Amygdala (tissue), 56 donors: ENCODE measurements around the gene SHC3.
A peak's percentile ranks its signal among the peaks of the same experiment; 100 is the strongest.

ENCODE experiments used
- DNase-seq, 56 donors: peaks; one replicate each; lab custom pipeline; 2025; lab: John Stamatoyannopoulos, UW

The SHC3 gene

GRCh38 chr9:89036383-89036782, 142.2 kb downstream of the SHC3 start:
- DNase-seq, result peak in 3 of 56 donors; percentile 7 to 19 (median 16)

GRCh38 chr9:89032661-89033060, 146.0 kb downstream of the SHC3 start:
- DNase-seq, result no peak

DNA sequence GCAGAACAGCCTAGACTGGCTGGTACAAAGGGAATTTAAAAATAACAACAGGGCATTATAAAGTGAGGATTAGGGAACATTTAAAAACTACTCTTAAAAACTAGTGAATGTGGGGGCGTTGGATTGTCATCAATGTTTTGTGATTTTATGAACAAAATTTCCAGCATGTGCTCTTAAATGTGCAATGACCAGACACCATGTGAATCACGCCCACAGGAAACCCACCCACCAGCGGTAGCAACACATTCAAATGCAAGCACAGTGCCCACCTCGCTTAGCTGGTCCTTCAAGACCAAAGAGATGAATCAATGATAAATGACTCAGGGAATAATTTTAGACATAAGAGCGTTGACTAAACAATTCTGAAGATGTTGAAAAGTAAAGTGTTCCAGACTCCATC, 146.4 kb downstream of the SHC3 start:
- no peak for DNase-seq

DNA sequence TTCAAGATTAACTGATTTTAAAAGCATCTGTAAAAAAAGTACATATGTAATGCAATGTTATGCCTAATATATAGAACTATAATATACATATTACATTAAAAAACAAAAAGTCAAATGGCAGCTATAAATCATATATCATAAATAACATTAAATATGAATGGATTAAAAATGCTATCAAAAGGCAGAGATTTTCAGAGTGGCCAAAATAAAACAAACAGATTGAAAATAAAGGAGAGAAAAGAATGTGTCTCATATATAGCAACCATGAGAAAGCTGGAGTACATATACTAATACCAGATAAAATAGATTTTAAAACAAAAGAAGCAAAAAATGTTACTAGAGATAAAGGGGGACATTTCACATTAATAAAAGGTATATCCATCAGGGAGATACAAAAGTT, 148.8 kb downstream of the SHC3 start:
- DNase-seq, result no peak

GRCh38 chr9:89026876-89027275, 151.7 kb downstream of the SHC3 start:
- no peak for DNase-seq

DNA sequence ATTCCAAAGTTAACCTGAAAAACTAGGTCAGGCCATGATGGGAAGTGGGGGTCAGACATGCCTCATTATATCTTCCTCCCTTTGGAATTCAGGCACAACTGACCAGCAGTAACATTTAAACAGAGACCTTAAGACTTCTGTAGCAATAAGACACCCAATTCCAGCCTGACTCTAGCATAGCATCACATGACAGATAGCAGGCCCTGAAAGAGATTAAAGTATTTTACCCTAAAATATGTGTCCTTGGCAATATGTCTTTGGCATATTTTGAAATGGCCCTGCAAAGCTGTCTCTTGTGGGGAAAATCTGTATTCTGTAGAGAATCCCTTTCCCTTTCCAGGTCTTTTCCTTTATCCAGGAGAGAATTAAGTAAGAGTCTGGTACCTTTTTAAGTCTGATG, 153.1 kb downstream of the SHC3 start:
- no peak for DNase-seq

DNA sequence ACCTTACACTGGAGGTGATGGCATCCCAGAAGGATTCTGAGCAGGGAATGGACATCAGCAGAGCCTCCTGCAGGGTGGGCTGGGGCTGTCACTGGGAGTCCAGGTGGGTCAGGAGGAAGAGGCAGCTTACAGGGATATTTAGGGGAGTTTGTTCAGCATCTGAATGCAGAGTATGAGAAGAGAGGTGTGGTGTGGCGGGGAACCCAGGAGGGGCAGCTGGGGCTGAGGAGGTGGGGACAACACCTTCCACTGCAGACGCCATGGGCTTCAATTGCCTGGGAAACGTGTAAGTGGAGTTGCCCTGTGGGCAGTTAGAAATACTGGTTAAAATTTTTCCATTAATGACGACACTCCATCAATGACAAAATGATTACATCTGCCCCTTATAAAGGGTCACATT, 153.9 kb downstream of the SHC3 start:
- no peak for DNase-seq

GRCh38 chr9:89023740-89024139, 154.9 kb downstream of the SHC3 start:
- DNase-seq, result no peak

DNA sequence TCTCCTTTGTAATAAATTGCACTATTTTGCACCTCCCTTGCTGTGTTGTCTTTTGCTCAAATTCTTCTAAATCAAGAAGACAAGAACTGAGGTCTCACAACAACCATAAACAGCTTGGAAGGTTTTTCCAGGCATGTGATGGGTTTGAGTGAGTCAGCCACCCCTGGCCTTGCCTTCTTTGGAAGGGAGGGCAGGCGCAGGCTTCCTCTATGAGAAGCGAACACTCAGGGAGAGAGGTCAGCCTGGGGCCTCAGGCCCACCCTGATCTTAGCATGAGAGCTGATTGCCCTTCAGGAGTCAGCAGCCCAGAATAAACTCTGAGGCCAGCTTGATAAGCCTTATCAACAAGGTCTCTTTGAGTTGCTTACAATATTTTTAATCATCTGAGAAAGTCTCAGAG, 155.7 kb downstream of the SHC3 start:
- DNase-seq, result no peak

DNA sequence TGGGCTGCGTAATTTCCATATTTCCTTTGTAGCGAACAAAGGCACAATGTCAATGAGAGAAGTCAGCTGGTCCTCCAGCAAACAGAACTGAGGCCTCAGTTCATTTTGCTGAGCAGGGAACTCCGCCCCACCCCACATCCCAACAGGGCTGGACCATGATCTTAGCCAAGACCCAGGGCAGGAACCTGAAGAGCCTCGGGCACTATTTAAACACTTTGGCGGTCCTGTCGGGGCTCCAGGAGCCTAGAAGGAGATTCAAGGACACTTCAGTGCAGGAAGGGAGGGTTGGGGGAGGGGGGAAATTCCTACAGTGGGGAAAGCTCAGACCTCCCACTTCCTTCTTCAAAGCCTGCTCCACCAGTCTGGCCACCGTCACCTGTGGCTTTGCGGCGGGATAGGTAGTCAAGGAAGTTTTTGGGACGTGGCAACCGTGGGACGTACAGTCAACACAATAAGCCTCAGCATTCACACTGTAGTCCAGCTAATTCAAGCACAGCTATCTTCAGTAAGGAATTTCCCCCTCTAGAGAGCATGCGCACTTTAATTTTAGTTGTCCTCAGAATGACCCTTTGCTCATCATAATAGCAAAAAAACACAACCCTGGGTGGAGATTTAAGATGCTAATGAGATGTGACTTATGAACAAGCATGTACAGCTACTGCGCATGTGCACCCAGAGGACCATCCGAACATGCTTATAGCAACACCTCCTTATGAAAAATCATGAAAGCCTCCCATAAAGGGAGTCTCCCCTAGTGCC, 156.4 kb downstream of the SHC3 start:
- DNase-seq, result no peak

GRCh38 chr9:89021154-89021803, 157.3 kb downstream of the SHC3 start:
- DNase-seq, result no peak

DNA sequence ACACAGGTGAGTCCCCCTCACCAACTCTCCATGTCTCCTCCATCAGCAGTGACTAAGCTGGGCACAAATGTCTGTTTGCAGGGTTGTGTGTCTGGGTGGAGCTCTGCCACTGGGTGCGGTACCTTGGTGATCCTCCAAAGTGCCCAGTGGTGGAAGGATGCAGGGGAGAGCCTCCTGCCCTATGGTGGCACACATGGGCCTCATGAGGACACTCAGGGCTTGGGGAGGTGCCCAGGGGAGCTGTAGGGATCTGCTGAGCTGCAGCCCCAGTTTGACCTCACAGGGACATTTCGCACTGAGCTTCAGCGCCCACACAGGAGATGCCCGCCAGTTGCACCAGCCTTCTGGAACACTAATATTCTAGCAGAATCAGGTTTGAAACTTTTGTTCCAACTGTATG, 157.9 kb downstream of the SHC3 start:
- no peak for DNase-seq

DNA sequence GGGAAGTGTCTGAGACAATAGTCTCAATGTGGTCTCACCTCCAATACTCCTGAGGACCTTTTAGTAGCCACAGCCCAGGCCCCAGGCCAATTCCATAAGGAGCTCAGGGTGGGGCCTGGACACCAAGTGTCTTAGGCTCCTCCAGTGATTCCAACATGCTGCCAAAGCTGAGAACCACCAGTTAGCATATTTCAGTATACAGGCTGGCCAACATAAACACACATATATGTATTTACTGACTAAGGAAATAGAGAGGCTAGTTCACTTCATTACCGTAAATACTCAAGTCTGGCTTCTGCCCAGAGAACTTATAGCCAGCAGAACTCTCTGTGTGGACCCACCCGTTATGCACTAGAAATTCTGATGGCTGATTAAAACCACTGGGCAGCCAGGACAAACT, 163.3 kb downstream of the SHC3 start:
- DNase-seq, result no peak

DNA sequence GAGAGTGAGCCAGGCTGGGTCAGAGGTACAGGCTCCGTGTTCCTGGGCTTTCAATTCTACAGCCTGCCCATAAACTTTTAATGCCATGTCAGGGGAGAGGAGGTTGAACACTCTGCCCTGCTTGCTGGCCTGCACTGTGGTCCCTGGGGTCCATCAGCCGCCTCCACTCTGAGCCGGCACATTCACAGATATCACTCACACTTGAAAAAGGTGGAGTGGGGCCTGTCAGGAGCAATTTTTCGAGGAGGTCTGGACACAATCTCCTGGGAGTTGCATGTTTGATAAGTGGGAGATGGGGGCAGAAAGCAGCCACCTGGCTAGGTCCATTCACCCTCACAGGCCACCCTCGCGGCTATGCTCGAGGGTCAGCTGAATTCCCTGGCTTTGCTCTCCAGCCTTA, 164.5 kb downstream of the SHC3 start:
- DNase-seq, result no peak

- no peak for DNase-seq
Measured at GRCh38 chr9:89013660-89014059, 165.0 kb downstream of the SHC3 start.

DNA sequence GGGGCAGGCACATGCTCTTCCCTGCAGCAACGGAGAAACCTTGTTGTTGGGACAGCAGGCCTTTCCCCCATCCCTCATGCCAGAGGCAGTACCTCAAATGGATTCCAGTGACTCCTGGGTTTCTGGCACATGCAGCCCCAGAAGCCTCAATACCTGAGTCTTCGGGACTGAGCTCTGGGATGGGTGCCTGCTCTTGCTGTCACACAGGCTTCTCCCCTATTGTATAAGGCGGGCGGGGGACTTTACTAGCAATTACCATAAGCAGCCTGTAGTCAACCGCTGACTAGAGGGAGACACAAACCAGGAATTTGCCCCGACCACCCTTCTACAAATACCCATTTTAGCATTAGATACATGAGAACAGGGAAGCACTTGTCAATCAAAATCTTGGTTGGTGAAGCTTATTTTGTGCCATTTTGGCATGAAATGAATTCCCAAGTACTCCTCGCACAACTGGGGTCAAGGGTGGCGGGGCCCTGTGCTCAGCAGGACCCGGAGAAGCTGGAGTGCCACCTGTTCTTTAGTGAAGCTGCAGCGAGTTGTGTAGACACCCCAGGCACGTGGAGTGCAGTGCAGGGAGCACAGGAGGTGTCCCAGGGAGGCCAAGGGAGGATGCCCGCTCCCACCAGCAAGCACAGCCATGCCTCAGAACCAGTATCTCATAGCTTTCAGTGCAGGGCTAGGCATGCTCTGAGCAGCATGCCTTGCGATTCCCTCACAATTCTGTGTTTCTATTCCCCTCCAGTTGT, 166.2 kb downstream of the SHC3 start:
- no peak for DNase-seq

- no peak for DNase-seq
Measured at GRCh38 chr9:89011683-89012082, 166.9 kb downstream of the SHC3 start.

DNA sequence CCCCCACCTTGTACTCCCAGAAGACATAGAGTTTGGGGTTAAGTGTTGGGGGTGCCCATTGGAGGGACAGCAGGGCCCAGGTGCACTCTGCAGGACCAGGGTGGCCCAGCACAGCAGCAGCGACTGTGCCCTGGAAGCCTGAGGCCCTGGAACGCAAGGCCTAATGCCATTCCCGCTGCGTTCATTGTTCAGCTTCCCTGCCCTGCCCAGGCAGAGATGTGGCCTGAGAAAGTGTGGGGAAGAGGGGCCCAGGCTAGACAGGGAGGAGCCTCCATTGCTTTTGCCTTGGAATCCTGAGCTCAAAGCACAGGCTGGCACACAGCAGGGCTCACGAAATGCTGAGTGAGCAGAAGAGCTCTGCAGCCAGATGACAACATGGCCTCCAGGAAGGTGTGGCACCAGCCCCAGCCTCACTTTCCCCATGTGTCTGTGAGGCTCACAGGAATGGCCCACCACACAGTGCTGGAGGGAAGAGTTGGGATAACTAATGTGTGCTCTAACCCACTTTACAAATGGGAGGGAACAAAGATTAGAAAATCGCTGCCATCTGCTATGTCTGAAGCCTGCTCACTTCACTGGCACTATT, 168.0 kb downstream of the SHC3 start:
- no peak for DNase-seq

DNA sequence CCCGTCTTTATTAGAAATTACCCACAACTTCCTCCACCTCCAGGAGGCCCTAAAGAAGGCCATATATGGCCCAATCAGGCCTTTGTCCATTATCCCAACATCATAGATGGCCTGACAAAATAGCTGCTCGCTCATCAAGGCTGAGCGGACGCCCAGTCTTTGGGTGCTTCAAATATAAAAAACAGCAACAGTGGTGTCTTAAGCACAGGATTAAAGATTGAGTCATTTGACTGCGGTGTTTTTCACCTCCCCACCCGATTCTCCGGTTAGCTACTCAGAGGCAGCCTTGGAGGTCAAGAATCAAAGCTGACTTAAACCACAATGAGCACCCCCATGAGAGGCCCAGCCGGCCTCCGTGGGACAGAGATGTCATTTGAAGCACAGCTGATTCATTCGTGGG, 168.6 kb downstream of the SHC3 start:
- DNase-seq, result no peak

DNA sequence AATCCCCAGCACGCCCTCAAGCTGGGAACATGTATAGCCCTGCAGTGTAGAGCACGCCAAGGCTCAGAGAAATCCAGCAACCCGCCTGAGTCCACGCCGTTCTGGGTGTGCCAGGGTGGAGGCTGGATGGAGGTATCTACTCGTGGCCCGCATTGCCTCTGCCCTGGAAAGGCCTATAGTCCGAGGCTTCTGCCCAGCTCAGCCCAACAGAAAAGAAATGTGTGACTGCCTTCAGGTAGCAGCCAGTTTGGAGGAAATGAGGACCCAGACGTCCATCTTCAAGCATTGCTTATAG, 169.1 kb downstream of the SHC3 start:
- DNase-seq, result no peak

- no peak for DNase-seq
Measured at GRCh38 chr9:89008744-89009545, 169.7 kb downstream of the SHC3 start.
